HG03469 (cell line): ENCODE data around the gene VWA3B.
"Not testable (repeated sequence)": the region's sequence is repeated elsewhere in the genome, so short reads cannot be mapped to it uniquely, and the experiment has no call there.

ENCODE experiments used
- ATAC-seq: cut with Tn5 transposase; IDR thresholded peaks from one replicate; pipeline ENCODE4 v1.9.1; 2021; ENCODE audit warnings: mild to moderate bottlenecking, moderate library complexity, moderate number of reproducible peaks; ENCODE audit not compliant: unreplicated experiment

Gene VWA3B

DNA sequence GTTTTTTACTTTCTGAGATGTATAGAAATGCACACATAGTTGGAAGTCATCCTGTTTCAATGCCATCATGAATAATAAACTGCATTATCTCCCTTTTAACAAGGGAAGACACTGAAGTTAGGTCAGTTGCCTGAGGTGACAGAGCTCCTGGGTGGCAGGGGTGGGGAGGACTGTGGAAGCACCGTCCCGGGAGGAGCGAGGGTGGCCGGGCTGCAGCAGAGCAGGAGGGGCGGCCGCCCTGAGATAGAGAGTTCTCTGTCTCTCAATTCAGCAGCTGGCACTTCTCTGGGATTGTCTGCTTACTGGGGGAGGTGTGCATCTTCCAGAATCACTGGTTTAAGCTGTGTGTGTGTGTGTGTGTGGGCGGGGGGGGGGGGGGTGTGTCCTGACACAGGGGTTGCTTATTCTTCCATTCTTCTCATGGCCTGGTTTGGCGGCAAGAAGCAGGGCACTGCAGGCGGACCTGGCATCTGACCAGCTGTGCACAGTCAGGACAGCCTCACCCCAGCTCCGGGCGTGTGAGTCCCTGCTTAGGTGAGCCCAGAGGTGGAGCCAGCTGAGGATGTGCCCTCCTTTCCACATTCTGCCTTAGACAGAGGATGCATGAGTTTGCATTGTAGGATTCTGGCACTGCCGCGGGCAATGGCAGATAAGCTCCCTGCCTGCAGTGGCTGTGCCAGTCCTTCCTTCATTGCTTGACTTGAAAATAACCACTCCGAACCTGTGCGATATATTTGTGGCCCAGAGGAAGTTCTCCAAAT lies 40.4 kb downstream of the VWA3B start:
- no peak for ATAC-seq

DNA sequence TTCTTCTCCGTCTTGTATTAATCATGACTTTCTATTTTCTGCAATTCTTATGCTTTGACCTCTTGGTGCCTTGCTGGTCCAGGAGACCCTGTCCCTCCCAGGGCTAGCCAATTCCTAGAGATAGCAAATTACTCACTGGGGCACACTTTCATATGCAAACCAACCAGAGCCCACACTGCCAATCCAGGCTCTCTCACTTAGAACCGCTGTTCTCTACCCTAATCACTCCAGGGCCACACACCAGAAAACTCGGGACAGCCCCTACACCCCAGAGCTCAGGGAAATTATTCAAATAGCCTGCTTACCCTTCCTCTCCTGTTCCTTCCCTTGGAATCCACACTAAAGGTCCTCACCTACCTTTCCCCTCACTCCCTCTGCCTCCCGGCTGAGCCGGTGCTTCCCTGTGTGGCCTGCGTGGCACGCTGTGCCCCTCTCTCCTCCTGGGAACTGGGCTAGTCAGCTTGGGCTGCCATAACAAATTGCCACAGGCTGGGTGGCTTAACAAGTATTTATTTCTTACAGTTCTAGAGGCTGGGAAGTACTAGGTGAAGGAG lies 41.7 kb downstream of the VWA3B start:
- no peak for ATAC-seq

DNA sequence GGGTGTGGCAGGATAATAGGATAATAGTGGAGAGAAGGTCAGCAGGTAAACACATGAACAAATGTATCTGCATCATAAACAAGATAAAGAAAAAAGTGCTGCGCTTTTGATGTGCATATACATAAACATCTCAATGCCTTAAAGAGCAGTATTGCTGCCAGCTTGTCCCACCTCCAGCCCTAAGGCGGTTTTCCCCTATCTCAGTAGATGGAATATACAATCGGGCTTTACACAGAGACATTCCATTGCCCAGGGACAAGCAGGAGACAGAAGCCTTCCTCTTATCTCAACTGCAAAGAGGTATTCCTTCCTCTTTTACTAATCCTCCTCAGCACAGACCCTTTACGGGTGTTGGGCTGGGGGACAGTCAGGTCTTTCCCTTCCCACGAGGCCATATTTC lies 43.1 kb downstream of the VWA3B start:
- not testable (repeated sequence) for ATAC-seq

DNA sequence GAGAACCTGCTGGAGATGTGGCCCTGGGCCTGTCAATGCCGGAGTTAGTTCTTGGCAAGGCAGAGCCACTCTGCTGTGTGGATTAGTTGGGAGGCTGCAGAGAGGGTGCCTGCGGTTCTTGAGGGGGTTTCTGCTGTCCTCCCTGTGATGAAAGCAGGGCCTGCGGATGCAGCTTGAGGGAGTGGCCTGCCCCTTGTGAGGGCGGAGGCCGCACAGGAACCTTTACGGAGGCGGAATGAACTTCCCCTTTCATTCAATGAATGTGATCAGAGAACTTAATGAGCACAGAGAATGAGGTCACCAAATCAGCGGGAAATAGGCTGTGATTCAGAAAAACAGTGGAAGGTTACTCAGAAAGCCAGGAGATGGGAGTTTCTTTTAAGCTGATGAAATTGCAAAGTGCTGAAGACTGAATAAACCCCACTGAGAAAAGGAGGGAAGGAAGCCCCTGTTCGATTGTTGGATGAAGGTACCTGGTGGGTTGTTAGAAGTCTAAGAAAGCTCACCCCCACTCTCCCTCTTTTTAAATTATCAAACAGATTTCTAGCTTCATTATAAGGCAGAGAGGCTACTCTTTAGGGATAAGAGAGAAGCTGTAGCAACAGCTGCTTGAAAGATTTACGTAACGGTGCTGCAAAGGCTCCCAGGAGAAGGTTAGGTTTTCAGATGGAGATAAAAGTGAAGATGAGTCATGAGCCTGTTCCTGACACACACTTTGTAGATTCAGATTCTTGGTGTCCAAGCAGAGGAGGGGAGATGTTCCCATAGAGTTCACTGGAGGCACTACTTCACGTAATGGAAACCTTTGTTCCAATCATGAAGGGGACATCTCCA lies 47.4 kb downstream of the VWA3B start:
- ATAC-seq = peak; percentile 96

DNA sequence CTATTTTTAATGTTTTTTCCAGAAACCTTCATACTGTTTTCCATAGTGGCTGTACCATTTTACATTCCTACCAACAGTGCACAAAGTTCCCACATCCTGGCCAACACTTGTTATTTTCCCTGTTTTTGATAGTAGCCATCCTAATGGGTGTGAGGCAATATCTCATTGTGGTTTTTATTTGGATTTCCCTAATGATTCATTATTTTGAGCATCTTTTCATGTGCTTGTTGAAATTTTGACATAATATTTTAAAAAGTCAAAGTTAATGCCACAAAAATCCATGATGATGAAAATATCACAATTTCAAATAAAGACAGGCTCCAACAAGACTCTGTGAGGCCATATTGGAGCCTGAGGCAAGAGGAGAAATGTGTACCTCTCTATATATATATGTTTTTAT lies 50.2 kb downstream of the VWA3B start:
- ATAC-seq = no peak

DNA sequence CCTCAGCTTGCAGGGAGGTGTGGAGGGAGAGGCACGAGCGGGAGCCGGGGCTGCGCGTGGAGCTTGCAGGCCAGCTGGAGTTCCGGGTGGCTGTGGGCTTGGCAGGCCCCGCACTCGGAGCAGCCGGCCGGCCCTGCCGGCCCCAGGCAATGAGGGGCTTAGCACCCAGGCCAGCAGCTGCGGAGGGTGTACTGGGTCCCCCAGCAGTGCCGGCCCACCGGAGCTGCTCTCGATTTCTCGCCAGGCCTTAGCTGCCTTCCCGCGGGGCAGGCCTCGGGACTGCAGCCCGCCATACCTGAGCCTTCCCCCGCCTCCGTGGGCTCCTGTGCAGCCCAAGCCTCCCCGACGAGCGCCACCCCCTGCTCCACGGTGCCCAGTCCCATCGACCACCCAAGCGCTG lies 52.0 kb downstream of the VWA3B start:
- not testable (repeated sequence) for ATAC-seq

DNA sequence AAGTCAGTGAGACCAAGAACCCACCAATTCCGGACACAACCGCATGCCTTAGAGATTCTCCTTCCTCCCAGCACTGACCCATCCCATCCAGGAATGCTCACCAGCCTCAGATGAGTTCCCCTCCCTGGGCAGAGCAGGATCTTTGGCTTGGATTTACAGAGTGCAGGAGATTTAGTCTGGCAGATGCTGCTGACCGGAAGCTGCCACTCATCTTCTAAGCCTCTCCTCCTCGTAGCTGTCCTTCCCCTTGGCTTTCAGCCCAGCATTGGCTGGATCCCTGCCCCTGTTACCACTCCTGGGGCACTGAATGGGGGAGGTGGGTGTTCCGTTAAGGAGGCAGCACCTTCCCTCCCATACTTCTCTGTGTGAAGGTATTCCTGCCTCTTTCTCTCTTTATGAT lies 53.2 kb downstream of the VWA3B start:
- ATAC-seq = no peak

DNA sequence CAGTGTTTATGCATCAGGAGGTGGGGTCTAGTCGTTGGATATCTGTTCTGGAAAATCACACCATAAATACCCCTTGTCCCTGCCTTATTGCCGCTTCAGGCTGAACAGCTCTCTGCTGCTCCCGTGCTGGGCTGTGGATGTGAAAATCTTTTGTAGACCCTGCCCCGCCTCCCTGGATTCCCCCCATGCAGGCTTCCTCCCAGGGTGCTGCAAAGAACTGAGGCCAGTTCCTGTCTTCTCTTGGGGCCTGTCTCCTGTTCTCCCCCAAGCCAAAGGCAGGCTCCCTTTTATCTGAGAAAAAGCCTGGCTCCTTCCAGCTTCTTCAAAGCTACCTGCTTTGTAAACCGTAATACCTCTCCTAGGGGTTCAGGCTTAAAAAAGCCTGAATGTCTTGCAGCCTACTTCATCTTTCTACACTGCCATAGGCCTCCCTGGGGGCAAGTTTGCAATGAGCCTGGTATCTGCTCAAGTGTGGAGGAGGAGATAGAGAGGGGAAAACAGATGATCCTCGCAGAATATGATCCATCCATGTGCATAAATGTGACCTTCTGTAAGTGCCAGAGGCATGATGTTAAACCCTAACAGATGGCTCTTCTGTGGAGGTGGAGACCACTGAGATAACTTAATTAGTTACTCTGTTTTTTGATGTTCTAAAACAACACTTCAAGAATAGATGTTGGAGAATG lies 55.3 kb downstream of the VWA3B start:
- ATAC-seq = no peak

DNA sequence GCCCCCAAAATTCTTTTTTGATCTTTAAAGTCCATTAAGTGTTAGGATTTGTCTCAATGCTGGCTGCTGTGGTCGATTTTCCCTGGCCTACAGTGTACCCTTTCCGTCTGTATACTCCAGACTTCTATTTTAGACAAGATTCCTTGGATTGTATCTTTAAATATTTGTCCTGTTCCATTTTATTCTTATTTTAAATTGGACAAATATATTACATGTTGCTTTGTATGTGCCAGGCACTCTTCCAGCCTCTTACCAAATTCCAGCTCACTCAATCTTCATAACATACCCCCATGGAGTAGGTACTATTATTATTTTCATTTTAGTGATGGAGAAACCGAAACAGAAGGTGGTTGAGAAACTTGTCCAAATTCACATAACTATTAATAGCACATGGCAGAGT lies 58.1 kb downstream of the VWA3B start:
- ATAC-seq = no peak

DNA sequence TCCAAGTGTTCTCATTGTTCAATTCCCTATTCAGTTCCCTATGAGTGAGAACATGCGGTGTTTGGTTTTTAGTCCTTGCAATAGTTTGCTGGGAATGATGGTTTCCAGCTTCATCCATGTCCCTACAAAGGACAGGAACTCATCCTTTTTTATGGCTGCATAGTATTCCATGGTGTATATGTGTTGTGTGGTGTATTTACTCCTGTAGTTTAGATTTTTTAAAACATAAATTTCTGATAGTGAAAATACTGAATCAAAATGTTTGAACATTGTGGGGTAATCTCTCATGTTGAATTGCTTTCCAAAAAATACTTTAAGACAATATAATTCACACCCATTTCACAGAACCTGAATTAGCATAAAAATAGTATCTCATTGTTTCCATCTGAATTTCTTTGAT lies 60.9 kb downstream of the VWA3B start:
- not testable (repeated sequence) for ATAC-seq

DNA sequence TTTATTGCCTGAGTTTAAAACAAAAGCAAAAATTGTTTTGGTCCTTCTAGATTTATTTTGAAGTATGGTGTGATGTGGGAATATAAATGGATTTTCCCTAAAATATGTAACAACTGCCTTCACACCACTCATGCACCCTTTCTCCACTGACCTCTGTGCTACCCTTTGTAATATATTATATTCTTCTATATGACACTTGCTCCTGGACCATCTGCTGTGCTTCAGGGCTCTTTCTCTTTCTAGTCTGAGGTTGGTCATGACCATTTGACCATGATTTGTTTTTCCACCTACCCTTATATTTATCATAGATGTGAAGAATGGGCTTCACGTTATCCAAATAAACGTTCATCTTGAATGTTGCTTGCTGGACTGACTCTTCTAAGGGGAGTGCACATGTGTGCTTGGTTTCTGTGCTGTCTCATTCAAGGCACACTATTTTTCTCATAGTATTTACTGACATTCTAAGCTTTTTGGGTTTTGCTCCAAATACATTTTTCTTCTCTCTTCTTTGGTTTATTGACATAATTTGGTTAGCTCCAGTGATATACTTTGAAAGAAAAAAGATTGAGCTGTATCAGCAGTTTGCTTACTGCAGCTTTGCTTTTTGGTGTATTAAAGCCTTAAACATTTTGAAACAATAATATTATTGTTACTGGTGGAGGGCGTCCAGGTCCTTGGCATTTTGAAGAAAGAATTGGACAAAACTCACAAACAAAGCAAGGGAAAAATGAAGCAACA lies 61.8 kb downstream of the VWA3B start:
- no peak for ATAC-seq

DNA sequence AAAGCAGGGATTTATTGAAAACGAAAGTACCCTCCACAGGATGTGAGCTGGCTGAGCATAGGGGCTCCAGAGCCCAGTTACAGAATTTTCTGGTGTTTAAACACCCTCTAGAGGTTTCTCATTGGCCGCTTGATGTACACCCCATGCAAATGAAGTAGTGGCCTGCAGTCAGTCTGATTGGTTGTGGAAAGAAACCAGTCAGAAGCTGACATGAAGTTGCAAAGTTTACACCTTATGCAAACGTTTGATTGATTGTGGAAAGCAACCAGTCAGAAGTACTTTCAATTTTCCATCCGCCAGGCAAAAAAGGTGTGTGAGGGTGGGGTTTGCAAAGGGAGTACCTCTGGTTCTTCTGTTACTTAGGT lies 62.3 kb downstream of the VWA3B start:
- no peak for ATAC-seq

DNA sequence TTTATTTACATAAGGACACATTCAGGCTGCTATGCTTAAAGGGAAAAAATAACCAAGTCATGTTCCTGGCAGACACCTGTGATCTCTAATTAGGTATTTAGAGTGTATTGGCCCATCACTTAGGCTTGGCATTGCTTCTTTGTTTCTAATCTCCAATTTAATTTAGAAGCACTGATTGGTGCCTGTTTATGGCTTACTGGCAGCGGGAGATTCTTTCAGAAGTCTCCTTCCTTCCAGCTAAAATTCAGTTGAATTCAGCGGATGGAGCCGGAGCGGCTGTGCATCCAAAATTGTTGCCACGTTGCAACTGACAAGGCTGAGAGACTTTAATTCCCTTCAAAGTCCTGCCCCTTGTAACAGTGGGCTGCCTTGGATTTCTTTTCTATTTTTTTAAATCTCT lies 66.5 kb downstream of the VWA3B start:
- no peak for ATAC-seq

DNA sequence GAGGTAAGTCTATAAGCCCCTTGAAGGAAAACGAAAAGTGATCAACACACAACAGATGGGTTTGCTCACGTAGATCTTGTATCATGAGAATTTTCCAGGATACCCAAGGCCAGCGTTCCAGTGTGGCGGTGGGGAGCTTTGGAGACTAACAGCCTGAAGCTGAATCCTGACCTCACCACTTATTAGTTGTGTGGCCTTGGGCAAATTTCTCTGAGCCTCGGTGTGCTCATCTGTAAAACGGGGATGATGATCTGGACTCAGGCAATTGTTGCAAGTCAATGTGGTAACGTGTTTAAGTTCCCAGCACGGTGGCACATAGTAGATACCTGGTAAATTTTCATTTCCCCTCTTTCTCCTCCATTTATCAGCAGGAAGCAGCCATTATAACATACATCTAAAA lies 68.3 kb downstream of the VWA3B start:
- no peak for ATAC-seq

DNA sequence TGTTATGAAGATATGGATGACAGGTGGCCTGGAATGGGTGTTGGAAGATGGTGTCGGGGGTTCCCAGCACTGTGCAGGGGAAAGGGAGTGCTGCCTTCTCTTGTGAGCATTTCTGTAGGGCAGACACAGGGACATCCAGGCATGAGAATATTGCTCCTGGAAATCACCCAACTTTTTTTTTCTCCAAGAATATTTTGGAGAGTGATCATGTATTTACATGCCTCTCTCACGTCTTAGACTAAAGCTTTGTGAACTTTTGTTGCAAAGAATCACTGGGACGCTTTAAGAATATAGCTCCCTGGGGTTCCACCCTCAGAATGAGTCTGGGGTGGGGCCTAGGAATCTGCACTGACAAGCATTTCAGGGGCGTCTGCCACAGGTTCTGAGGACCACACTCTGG lies 68.7 kb downstream of the VWA3B start:
- ATAC-seq = no peak

DNA sequence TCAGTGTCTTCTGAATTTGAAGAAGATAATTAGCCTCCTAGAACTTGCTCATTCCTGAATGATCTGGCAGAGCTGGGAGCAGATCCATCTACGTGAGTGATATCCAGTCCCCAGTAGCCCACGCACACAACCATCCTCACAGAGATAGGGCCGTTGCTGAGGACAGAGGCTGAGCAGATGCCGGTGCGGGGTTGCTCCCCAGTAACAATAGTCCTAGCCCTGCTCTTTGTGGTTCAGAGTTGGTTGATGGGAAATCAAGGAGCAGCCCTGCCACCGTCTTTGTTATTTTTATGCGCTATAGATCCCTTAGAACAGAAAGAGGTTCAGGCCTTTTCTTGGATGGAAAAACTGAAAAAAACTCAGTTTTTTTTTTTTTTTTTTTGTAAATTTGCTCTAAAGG lies 69.3 kb downstream of the VWA3B start:
- no peak for ATAC-seq

DNA sequence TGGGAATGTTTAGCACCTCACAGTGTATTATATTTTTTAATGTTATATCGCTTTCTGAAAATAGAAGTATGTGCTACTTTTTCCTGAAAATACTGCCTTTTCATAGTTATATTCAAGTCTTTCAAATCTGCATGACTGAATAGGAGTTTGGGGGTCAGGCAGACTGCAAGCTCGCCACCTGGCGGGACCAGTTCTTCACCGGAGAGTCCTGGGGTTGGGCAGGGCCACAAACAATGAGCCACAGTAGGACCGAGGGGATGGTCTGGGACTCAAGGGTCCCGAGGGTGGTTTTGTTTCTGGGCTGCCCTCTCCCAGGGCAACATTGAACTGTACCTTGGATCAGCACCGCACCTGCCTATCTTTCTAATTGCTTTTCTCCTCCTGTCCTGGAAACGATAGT lies 70.6 kb downstream of the VWA3B start:
- no peak for ATAC-seq

DNA sequence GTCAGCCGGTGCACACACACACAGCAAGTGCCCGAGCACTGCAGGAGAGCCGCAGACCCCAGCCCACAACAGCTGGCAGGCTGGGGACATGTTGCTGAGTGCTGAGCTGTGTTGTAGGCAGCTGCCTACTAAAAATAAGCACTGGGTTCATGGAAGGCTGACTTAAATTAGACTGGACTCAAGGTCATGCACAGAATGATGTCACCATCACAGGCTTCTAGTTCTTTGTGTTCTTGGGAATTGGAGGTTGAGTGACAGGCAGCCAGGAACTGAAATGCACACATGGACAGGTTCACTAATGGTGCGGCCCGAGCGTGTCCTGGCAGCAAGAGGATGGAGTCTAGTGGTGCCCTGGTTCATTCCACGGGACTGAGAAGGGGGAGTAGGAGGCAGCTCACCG lies 71.3 kb downstream of the VWA3B start:
- no peak for ATAC-seq

DNA sequence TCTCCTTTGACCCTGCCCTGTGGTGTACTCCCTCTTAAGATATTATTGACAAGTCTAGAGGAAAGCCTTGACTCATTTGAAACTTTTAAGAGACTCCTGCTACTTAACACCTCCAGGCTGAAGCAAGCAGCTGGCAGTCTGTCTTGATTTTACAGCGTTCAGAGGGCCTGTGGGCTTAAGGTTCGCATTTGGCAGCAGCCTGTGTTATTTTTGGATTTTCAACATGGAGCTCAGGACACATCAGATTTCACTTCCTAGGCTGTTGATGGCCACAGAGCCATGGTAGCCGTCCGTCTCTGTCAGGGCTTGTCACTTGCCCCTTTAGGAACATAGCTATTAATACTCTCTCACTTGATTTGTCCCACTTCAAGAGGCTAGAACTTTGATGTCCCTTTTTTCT lies 73.6 kb downstream of the VWA3B start:
- ATAC-seq = no peak

DNA sequence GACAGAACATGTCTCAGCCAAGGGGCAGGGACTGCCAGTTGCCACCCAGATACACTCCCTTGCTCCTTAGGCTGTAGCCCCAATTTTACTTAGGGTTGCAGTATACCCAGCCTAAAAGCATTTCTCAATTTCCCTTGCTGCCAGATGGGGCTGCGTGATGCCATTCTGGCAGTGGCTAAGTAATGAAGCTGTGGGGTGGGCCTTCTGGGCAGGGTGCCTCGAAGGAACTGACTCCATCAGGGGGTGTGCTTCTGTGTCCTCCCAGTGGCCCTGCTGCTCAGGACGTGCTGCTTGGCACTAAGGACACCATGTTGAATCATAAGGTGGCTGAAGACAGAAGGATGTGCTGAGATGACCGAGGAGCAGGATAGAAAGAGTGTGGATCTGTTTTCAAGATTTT lies 74.2 kb downstream of the VWA3B start:
- ATAC-seq = no peak

DNA sequence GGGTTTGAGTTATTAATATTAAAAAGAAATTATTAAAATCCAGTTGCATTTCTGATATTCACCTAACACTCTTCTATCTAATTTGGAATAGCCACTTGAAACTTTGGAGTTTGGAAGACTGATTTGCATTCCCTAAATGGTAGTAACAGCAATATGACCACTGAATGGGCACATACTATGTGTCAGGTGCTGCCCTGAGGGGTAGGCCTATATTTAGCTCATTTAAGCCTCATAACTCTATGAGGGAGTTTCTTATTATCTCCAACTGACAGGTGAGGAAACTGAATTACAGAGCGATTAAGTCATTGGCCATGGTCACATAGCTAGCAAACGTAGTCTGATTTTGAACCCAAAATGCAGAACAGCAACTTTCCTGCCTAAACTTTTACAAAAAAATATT lies 77.3 kb downstream of the VWA3B start:
- ATAC-seq = no peak
